Right atrium auricular region (tissue), 2 donors: Measurements from ENCODE around the gene CFAP20DC. TPM values are rescaled to one million over a fixed set of nuclear protein-coding genes. Genes with fewer than 3 reads are reported as not detected.
A peak's percentile ranks its signal among the peaks of the same experiment; 100 is the strongest.
"Not testable (repeated sequence)": the region's sequence is repeated elsewhere in the genome, so short reads cannot be mapped to it uniquely, and the experiment has no call there.

Source experiments
- DNase-seq: peaks from one replicate; pipeline ENCODE4 v3.0.0-alpha.2; 2019; ENCODE audit warnings: low spot score
- H3K27ac ChIP-seq, 2 donors: fragments of 200-600 bp; sonication (generic); 1 replicate in 1 of 2; 2 replicates in 1 of 2; pipeline ENCODE4 v1.5.1; 2016 to 2019
- H3K27me3 ChIP-seq, 2 donors: fragments of 200-600 bp; sonication (generic); one replicate each; pipeline versions ENCODE4 v1.5.1 to v1.6.0; 2017 to 2019
- H3K36me3 ChIP-seq: fragments of 200-600 bp; sonication (generic); one replicate; pipeline ENCODE4 v1.5.1; 2016
- H3K4me1 ChIP-seq, 2 donors: fragments of 200-600 bp; sonication (generic); one replicate each; pipeline versions ENCODE4 v1.5.1 to v1.6.0; 2017 to 2019
- H3K4me3 ChIP-seq, 2 donors: fragments of 200-600 bp; sonication (generic); 1 replicate in 1 of 2; 2 replicates in 1 of 2; pipeline ENCODE4 v1.5.1; 2017 to 2019; ENCODE audit warnings: mild to moderate bottlenecking in 1 of 2, moderate library complexity in 1 of 2
- H3K9me3 ChIP-seq, 2 donors: fragments of 200-600 bp; sonication (generic); one replicate each; pipeline ENCODE4 v1.5.1; 2019
- CTCF ChIP-seq, 2 donors: fragments of 200-600 bp; sonication (generic); IDR thresholded peaks; one replicate each; pipeline ENCODE4 v1.5.1; 2019; ENCODE audit warnings: antibody characterized with exemption in 2 of 2
- total RNA-seq, 2 donors: library from RNA; depleted of rRNA; stranded (reverse); fragments of >200 nt; gene quantifications; one replicate each; pipeline ENCODE4 v1.1.0, GENCODE V29; 2016

Gene CFAP20DC
- total RNA-seq = not detected

DNA sequence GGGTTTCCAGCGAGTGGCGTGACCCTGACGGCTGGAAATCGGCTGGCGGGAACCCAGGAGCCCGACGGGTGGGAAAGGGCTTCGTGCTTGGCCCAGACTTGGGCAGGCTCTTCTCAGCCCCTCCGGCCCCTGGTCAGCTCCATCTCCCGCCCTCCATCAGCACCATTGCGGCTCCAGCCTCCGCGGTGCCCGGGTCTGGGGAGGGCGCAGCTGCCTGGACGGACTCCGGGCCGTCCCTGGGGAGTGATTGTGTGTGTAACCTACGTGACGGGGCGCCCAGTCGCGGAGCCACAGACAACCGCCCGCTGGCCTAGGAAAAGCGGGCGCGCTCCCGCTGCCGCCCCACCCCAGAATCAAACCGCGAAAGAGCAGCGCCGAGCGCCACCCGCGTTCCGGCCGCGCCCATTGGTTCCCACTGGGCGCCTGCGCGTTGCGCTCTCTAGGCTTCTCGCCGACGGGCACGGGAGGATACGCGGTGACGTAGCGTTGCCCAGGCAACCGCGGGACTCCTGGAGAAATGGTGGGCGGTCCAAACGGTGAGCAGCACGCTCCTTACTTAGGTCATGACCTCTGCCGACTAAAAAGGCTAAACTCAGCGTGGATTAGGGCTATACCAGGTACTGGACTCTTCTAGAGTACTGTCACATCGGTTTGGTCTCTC is at the start of gene CFAP20DC:
TSS of gene CFAP20DC (minus strand) at position 355 of the 661 bp plus-strand sequence. CDS start 394 bp downstream, outside the sequence.
- peak within 1 kb of the TSS; percentile 33 to 59 for H3K4me3 ChIP-seq
- peak within 1 kb of the TSS; percentile 18 to 56 for H3K27ac ChIP-seq
- no peaks in the 10 kb centered on the region for H3K36me3 ChIP-seq
- peak; percentile 94 for DNase-seq
- peaks cover 0 to 5% of the 10 kb centered on the region in 2 donors for H3K4me1 ChIP-seq
- H3K9me3 ChIP-seq = no peaks in the 10 kb centered on the region
- TF ChIP-seq CTCF (IDR thresholded peaks at IDR 0.05) = no peak
- no peaks in the 10 kb centered on the region for H3K27me3 ChIP-seq

GRCh38 chr3:59098516-59098915 is 48.7 kb upstream of the CFAP20DC start:
- not testable (repeated sequence) for H3K36me3 ChIP-seq, H3K27ac ChIP-seq, H3K4me1 ChIP-seq, H3K4me3 ChIP-seq, DNase-seq, H3K27me3 ChIP-seq, H3K9me3 ChIP-seq

GRCh38 chr3:59094446-59094845 is 44.6 kb upstream of the CFAP20DC start:
- peaks cover 0 to 5% of the 10 kb centered on the region in 2 donors for H3K9me3 ChIP-seq
- H3K27ac ChIP-seq = no peak overlapping the region
- DNase-seq = no peak
- no peak overlapping the region for H3K4me3 ChIP-seq
- H3K4me1 ChIP-seq = no peaks in the 10 kb centered on the region
- H3K27me3 ChIP-seq = no peaks in the 10 kb centered on the region
- TF ChIP-seq CTCF (IDR thresholded peaks at IDR 0.05) = no peak
- H3K36me3 ChIP-seq = no peaks in the 10 kb centered on the region

DNA sequence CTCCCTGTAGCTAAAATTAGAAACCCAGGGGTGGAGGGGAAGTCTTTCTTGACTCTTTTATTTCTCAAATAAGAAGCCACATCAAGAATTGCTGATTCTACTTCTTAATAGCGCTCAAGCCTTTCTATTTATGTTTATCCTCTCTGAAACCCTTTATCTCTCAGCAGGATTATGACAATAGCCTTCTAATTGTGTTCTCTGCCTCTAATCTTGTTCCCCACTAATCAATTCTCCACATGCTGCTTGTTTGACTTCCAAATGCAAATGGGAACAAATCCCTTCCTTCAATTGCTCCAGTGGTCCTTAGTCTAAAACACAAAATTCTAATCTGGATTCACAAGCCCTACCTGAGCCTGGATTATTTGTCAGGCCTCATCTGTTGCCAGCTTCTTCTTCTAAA is 43.7 kb upstream of the CFAP20DC start:
- H3K27me3 ChIP-seq = no peaks in the 10 kb centered on the region
- no peak for DNase-seq
- H3K4me1 ChIP-seq = no peaks in the 10 kb centered on the region
- H3K4me3 ChIP-seq = no peak overlapping the region
- TF ChIP-seq CTCF (IDR thresholded peaks at IDR 0.05) = no peak
- H3K9me3 ChIP-seq = peaks cover 0 to 5% of the 10 kb centered on the region in 2 donors
- H3K27ac ChIP-seq = no peak overlapping the region
- H3K36me3 ChIP-seq = no peaks in the 10 kb centered on the region

- Histone ChIP-seq H3K4me1 (no peaks in the 10 kb centered on the region), H3K36me3 (no peaks in the 10 kb centered on the region), H3K4me3 (no peak overlapping the region), H3K9me3 (no peaks in the 10 kb centered on the region), H3K27ac (no peak overlapping the region), H3K27me3 (no peaks in the 10 kb centered on the region)
- no peak for DNase-seq
- TF ChIP-seq CTCF (IDR thresholded peaks at IDR 0.05) = no peak
These were observed 38.9 kb upstream of the CFAP20DC start for GRCh38 chr3:59088761-59089160.

GRCh38 chr3:59085976-59086375 is 36.2 kb upstream of the CFAP20DC start:
- no peaks in the 10 kb centered on the region for H3K4me1 ChIP-seq
- DNase-seq = no peak
- H3K27me3 ChIP-seq = no peaks in the 10 kb centered on the region
- H3K4me3 ChIP-seq = no peak overlapping the region
- H3K36me3 ChIP-seq = no peaks in the 10 kb centered on the region
- no peak overlapping the region for H3K27ac ChIP-seq
- no peaks in the 10 kb centered on the region for H3K9me3 ChIP-seq
- no peak for TF ChIP-seq CTCF (IDR thresholded peaks at IDR 0.05)
